ENCODE results near the gene TSPAN7.

The TSPAN7 gene

DNA sequence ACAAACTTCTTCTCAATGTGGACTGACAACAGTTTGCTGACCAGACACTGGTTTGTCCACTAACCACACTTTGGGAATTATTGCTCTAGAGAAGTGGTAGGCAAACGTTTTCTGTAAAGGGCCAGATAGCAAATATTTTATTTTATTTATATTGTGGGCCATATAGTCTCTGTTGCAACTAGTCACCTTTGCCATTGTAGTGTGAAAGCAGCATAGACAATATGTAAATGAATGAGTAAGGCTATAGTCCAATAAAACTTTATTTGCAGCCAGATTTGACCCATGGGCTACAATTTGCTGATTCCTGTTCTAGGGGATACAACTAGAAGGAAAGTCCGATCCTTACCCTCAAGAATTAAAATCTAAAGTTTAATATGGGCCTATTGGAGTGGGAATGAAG lies 14.5 kb downstream of the TSPAN7 start:
- Histone ChIP-seq H3K9me2 (replicated peaks; ENCODE audit: control insufficient read depth, low read length) (no peaks in the 10 kb centered on the region), H3K27me3 (ENCODE audit: control insufficient read depth, low read length) (no peaks in the 10 kb centered on the region), H3K36me3 (ENCODE audit: control insufficient read depth, low read length) (no peaks in the 10 kb centered on the region), H3K27ac (ENCODE audit: low read depth, low read length) (no peak overlapping the region), H3F3A (ENCODE audit: control insufficient read depth, insufficient read depth) (no peaks in the 10 kb centered on the region), H3K9me3 (ENCODE audit: control insufficient read depth, insufficient read depth, low read length) (no peaks in the 10 kb centered on the region), H3K79me2 (ENCODE audit: control insufficient read depth, low read length) (no peaks in the 10 kb centered on the region), H3K4me2 (ENCODE audit: low read length) (no peak overlapping the region), H3K4me1 (ENCODE audit: control insufficient read depth, low read length) (no peaks in the 10 kb centered on the region), H4K20me1 (ENCODE audit: control insufficient read depth, insufficient read depth, low read depth, low read length) (no peaks in the 10 kb centered on the region), H3K4me3 (ENCODE audit: low read length) (no peak overlapping the region)
- no peak for TF ChIP-seq EZH2phosphoT487 (IDR thresholded peaks at IDR 0.05; ENCODE audit: borderline replicate concordance, low read length)
- TF ChIP-seq, protein P1, sequence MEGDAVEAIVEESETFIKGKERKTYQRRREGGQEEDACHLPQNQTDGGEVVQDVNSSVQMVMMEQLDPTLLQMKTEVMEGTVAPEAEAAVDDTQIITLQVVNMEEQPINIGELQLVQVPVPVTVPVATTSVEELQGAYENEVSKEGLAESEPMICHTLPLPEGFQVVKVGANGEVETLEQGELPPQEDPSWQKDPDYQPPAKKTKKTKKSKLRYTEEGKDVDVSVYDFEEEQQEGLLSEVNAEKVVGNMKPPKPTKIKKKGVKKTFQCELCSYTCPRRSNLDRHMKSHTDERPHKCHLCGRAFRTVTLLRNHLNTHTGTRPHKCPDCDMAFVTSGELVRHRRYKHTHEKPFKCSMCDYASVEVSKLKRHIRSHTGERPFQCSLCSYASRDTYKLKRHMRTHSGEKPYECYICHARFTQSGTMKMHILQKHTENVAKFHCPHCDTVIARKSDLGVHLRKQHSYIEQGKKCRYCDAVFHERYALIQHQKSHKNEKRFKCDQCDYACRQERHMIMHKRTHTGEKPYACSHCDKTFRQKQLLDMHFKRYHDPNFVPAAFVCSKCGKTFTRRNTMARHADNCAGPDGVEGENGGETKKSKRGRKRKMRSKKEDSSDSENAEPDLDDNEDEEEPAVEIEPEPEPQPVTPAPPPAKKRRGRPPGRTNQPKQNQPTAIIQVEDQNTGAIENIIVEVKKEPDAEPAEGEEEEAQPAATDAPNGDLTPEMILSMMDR (IDR thresholded peaks at IDR 0.05; ENCODE audit: low read depth, low read length, poor library complexity, severe bottlenecking): no peak

DNA sequence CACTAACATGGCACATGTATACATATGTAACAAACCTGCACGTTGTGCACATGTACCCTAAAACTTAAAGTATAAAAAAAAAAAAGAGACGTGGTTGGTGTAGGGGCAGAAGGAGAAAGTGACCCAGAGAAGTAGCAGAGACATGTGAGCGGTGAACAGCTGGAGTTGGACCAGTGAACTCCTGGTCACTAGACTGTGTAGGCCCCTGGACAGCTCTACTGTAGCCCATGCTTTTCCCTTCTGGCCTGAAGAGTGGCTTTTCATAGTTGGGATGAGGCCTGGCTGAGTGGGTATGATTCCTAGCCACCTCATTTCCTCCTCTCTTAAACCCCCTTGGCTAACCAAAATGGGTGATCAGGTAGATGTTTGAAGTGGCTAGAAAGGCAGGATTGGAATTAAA lies 16.4 kb downstream of the TSPAN7 start:
- H3K79me2 ChIP-seq (ENCODE audit: control insufficient read depth, low read length): no peaks in the 10 kb centered on the region
- H3K4me1 ChIP-seq (ENCODE audit: control insufficient read depth, low read length): no peaks in the 10 kb centered on the region
- no peaks in the 10 kb centered on the region for H3K9me3 ChIP-seq (ENCODE audit: control insufficient read depth, insufficient read depth, low read length)
- H3K27me3 ChIP-seq (ENCODE audit: control insufficient read depth, low read length): no peaks in the 10 kb centered on the region
- H3K4me2 ChIP-seq (ENCODE audit: low read length): no peak overlapping the region
- H4K20me1 ChIP-seq (ENCODE audit: control insufficient read depth, insufficient read depth, low read depth, low read length): no peaks in the 10 kb centered on the region
- no peaks in the 10 kb centered on the region for H3K36me3 ChIP-seq (ENCODE audit: control insufficient read depth, low read length)
- H3F3A ChIP-seq (ENCODE audit: control insufficient read depth, insufficient read depth): no peaks in the 10 kb centered on the region
- no peaks in the 10 kb centered on the region for H3K9me2 ChIP-seq (replicated peaks; ENCODE audit: control insufficient read depth, low read length)
- H3K4me3 ChIP-seq (ENCODE audit: low read length): no peak overlapping the region
- no peak overlapping the region for H3K27ac ChIP-seq (ENCODE audit: low read depth, low read length)
- TF ChIP-seq, protein P1 (IDR thresholded peaks at IDR 0.05; ENCODE audit: low read depth, low read length, poor library complexity, severe bottlenecking): no peak
- TF ChIP-seq EZH2phosphoT487 (IDR thresholded peaks at IDR 0.05; ENCODE audit: borderline replicate concordance, low read length): no peak

DNA sequence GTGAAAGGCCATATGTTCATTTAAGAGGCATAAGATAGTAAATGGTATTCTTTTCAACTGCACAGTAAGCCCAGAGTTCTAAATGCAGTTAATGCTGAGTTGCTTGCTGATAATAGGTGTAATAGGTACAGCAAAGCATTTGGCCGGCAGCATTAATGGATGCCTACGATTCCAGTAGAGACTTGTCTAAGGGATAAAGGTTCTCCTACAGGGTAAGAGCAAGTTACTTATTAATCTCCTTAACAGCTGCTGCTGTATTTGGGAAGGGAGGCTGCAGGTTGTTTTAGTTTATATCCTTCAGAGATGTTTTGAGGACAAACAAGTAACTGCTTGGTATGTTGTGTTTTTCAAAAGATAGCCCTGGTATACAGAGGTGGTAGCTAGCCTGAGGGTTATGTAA lies 16.8 kb downstream of the TSPAN7 start:
- H3K79me2 ChIP-seq (ENCODE audit: control insufficient read depth, low read length): no peaks in the 10 kb centered on the region
- TF ChIP-seq, protein P1 (IDR thresholded peaks at IDR 0.05; ENCODE audit: low read depth, low read length, poor library complexity, severe bottlenecking): no peak
- no peak for TF ChIP-seq EZH2phosphoT487 (IDR thresholded peaks at IDR 0.05; ENCODE audit: borderline replicate concordance, low read length)
- no peak overlapping the region for H3K4me2 ChIP-seq (ENCODE audit: low read length)

DNA sequence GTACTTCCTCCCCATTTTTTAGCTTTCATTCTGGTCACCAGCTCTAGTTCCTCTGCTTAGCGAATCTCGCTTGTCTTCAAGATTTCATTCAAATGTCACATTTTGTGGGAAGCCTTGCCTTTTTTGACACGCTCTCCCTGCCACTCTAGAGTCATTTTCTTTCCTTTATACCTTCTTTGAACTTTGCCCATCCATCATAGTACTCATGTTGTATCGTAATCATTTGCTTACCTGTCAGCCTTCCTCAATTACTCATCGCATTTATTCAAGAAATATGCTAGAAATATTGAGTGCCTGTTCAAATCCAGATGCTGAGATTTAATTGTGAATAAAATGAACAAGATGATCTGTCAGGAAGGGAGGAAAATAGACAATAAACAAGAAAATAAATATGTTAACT lies 21.8 kb downstream of the TSPAN7 start:
- Histone ChIP-seq H3F3A (ENCODE audit: control insufficient read depth, insufficient read depth) (no peaks in the 10 kb centered on the region), H3K27ac (ENCODE audit: low read depth, low read length) (no peak overlapping the region), H3K4me2 (ENCODE audit: low read length) (no peak overlapping the region), H3K36me3 (ENCODE audit: control insufficient read depth, low read length) (no peaks in the 10 kb centered on the region), H4K20me1 (ENCODE audit: control insufficient read depth, insufficient read depth, low read depth, low read length) (no peaks in the 10 kb centered on the region), H3K9me2 (replicated peaks; ENCODE audit: control insufficient read depth, low read length) (no peaks in the 10 kb centered on the region), H3K27me3 (ENCODE audit: control insufficient read depth, low read length) (no peaks in the 10 kb centered on the region), H3K9me3 (ENCODE audit: control insufficient read depth, insufficient read depth, low read length) (no peaks in the 10 kb centered on the region), H3K79me2 (ENCODE audit: control insufficient read depth, low read length) (no peaks in the 10 kb centered on the region), H3K4me1 (ENCODE audit: control insufficient read depth, low read length) (no peaks in the 10 kb centered on the region), H3K4me3 (ENCODE audit: low read length) (no peak overlapping the region)
- TF ChIP-seq, protein P1 (IDR thresholded peaks at IDR 0.05; ENCODE audit: low read depth, low read length, poor library complexity, severe bottlenecking): no peak
- no peak for TF ChIP-seq EZH2phosphoT487 (IDR thresholded peaks at IDR 0.05; ENCODE audit: borderline replicate concordance, low read length)

More for the DNA sequence above, 16.8 kb downstream of the TSPAN7 start:
- H3K27me3 ChIP-seq (ENCODE audit: control insufficient read depth, low read length): no peaks in the 10 kb centered on the region
- H3K4me1 ChIP-seq (ENCODE audit: control insufficient read depth, low read length): no peaks in the 10 kb centered on the region
- no peak overlapping the region for H3K4me3 ChIP-seq (ENCODE audit: low read length)
- no peak overlapping the region for H3K27ac ChIP-seq (ENCODE audit: low read depth, low read length)
- H3K36me3 ChIP-seq (ENCODE audit: control insufficient read depth, low read length): no peaks in the 10 kb centered on the region
- H4K20me1 ChIP-seq (ENCODE audit: control insufficient read depth, insufficient read depth, low read depth, low read length): no peaks in the 10 kb centered on the region
- H3K9me3 ChIP-seq (ENCODE audit: control insufficient read depth, insufficient read depth, low read length): no peaks in the 10 kb centered on the region
- H3K9me2 ChIP-seq (replicated peaks; ENCODE audit: control insufficient read depth, low read length): no peaks in the 10 kb centered on the region
- H3F3A ChIP-seq (ENCODE audit: control insufficient read depth, insufficient read depth): no peaks in the 10 kb centered on the region

Data from DOHH2 (cell line).